Adrenal gland (tissue), 5 donors: ENCODE results near the gene SLC9B2.

Experiments
- POLR2A ChIP-seq, 2 donors: fragments of 450-650 bp; IDR thresholded peaks; one replicate each; pipeline ENCODE4 v1.6.1; 2017; ENCODE audit warnings: antibody characterized with exemption in 2 of 2, mild to moderate bottlenecking in 2 of 2, moderate library complexity in 1 of 2
- TF ChIP-seq, protein P1 (sequence below), 6 experiments: fragments of 450-650 bp in 4 of 6; fragments of 200-600 bp in 2 of 6; sonication (generic) in 1 of 6; IDR thresholded peaks; 1 replicate in 5 of 6; 2 replicates in 1 of 6; pipeline versions ENCODE4 v1.5.1 to v1.8.0; 2016 to 2021; ENCODE audit warnings: antibody characterized with exemption in 6 of 6, mild to moderate bottlenecking in 2 of 6, moderate library complexity in 1 of 6
- donor health status: DM: no; HTN: no; CAD: no.

DNA sequence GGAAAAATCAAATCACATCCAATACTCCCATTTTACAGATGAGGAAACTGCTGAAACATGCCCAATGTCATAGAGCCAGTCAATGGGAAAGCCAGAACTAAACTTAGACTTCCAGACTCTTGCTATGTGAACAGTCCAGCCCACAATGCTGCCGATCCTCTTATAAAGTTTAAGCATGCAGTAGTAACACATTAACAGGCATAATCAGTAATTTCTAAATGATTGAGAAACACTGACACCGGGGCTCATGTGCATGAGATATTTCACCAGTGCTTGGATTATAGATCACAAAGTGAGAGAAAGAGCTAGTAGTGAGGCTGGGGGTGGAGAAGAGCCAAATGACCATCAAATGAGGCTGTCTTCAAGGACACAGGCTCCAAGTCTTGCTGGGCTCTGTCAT, 20.6 kb upstream of the SLC9B2 start:
- TF ChIP-seq, protein P1, sequence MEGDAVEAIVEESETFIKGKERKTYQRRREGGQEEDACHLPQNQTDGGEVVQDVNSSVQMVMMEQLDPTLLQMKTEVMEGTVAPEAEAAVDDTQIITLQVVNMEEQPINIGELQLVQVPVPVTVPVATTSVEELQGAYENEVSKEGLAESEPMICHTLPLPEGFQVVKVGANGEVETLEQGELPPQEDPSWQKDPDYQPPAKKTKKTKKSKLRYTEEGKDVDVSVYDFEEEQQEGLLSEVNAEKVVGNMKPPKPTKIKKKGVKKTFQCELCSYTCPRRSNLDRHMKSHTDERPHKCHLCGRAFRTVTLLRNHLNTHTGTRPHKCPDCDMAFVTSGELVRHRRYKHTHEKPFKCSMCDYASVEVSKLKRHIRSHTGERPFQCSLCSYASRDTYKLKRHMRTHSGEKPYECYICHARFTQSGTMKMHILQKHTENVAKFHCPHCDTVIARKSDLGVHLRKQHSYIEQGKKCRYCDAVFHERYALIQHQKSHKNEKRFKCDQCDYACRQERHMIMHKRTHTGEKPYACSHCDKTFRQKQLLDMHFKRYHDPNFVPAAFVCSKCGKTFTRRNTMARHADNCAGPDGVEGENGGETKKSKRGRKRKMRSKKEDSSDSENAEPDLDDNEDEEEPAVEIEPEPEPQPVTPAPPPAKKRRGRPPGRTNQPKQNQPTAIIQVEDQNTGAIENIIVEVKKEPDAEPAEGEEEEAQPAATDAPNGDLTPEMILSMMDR (IDR thresholded peaks at IDR 0.05), result no peak
- TF ChIP-seq POLR2A (IDR thresholded peaks at IDR 0.05), result no peak
